Astrocyte (in vitro differentiated cells and primary cell): Measurements from ENCODE around the gene SPATA17. TPM values are rescaled to one million over a fixed set of nuclear protein-coding genes. Genes with fewer than 3 reads are reported as not detected.

Experiments used
- DNase-seq: peaks from one replicate; pipeline ENCODE4 v3.0.0-alpha.2; 2010; ENCODE audit warnings: low read depth
- FAIRE-seq: peaks from 2 replicates; lab custom pipeline; 2011; peaks lifted over from hg19 to GRCh38; lab: Jason Lieb, UNC
- H2AFZ ChIP-seq: 2 replicates; pipeline ENCODE4 v1.6.0; 2012; ENCODE audit warnings: low read depth, low read length, inconsistent platforms
- H3K27ac ChIP-seq: 2 replicates; pipeline ENCODE4 v1.5.1; 2011; ENCODE audit warnings: low read depth, low read length, inconsistent platforms
- H3K27me3 ChIP-seq: 2 replicates; pipeline ENCODE4 v1.6.0; 2011; ENCODE audit warnings: low read length, inconsistent platforms; ENCODE audit not compliant: insufficient read depth
- H3K36me3 ChIP-seq: 2 replicates; pipeline ENCODE4 v1.5.1; 2011; ENCODE audit warnings: low read length, inconsistent platforms; ENCODE audit not compliant: insufficient read depth
- H3K4me1 ChIP-seq: 2 replicates; pipeline ENCODE4 v1.5.1; 2011; ENCODE audit warnings: low read length, inconsistent platforms; ENCODE audit not compliant: insufficient read depth
- H3K4me2 ChIP-seq: 2 replicates; pipeline ENCODE4 v1.6.0; 2012; ENCODE audit warnings: low read length, inconsistent platforms
- H3K4me3 ChIP-seq: 2 replicates; pipeline ENCODE4 v1.5.1; 2011; ENCODE audit warnings: low read depth, mild to moderate bottlenecking, low read length, inconsistent platforms; ENCODE audit not compliant: insufficient read depth
- H3K79me2 ChIP-seq: 2 replicates; pipeline ENCODE4 v1.6.0; 2012; ENCODE audit warnings: mild to moderate bottlenecking, low read length, inconsistent platforms; ENCODE audit not compliant: insufficient read depth
- H3K9ac ChIP-seq: 2 replicates; pipeline ENCODE4 v1.6.0; 2012; ENCODE audit warnings: mild to moderate bottlenecking, low read length, inconsistent platforms
- H3K9me3 ChIP-seq: 2 replicates; pipeline ENCODE4 v1.5.1; 2012; ENCODE audit warnings: low read depth, mild to moderate bottlenecking, low read length, inconsistent platforms; ENCODE audit not compliant: insufficient read depth
- H4K20me1 ChIP-seq: 2 replicates; pipeline ENCODE4 v1.6.0; 2012; ENCODE audit warnings: low read length, inconsistent platforms; ENCODE audit not compliant: insufficient read depth
- H3K27ac Mint-ChIP-seq: one replicate; pipeline ENCODE4 v1.8.0; 2021; ENCODE audit warnings: mild to moderate bottlenecking, mixed read lengths; ENCODE audit not compliant: unreplicated experiment
- H3K27me3 Mint-ChIP-seq: one replicate; pipeline ENCODE4 v1.8.0; 2021; ENCODE audit warnings: low read depth, mixed read lengths; ENCODE audit not compliant: unreplicated experiment
- H3K36me3 Mint-ChIP-seq: one replicate; pipeline ENCODE4 v1.8.0; 2021; ENCODE audit warnings: low read depth, mixed read lengths; ENCODE audit not compliant: unreplicated experiment
- H3K4me1 Mint-ChIP-seq: one replicate; pipeline ENCODE4 v1.8.0; 2021; ENCODE audit warnings: low read depth, mixed read lengths; ENCODE audit not compliant: unreplicated experiment
- H3K4me3 Mint-ChIP-seq: one replicate; pipeline ENCODE4 v1.8.0; 2021; ENCODE audit warnings: mild to moderate bottlenecking, moderate library complexity, mixed read lengths; ENCODE audit not compliant: unreplicated experiment
- H3K9me3 Mint-ChIP-seq: one replicate; pipeline ENCODE4 v1.8.0; 2021; ENCODE audit warnings: mild to moderate bottlenecking, mixed read lengths; ENCODE audit not compliant: unreplicated experiment
- CTCF ChIP-seq: IDR thresholded peaks from 2 replicates; pipeline ENCODE4 v1.5.1; 2011; ENCODE audit warnings: low read depth, mild to moderate bottlenecking, inconsistent platforms, low read length, moderate library complexity; ENCODE audit not compliant: insufficient read depth
- EZH2 ChIP-seq: IDR thresholded peaks from 2 replicates; pipeline ENCODE4 v1.6.1; 2012; ENCODE audit warnings: mild to moderate bottlenecking, low read length, inconsistent platforms; ENCODE audit not compliant: insufficient read depth
- total RNA-seq: library from RNA; stranded (reverse); gene quantifications from 2 replicates; pipeline ENCODE4 v1.2.1, GENCODE V29; 2021

SPATA17 gene
- total RNA-seq, 1 donor from 2014 or later, result 1.3 TPM

GRCh38 chr1:217602380-217602779 lies 28.8 kb upstream of the SPATA17 start:
- TF ChIP-seq CTCF (no peak), EZH2 (no peak)
- no peak overlapping the region for H3K27ac Mint-ChIP-seq
- H3K4me3 Mint-ChIP-seq, result no peak overlapping the region
- no peak overlapping the region for H3K4me3 ChIP-seq
- DNase-seq, result no peak
- no peaks in the 10 kb centered on the region for H3K4me1 ChIP-seq
- H3K27me3 Mint-ChIP-seq, result no peaks in the 10 kb centered on the region
- no peak overlapping the region for H2AFZ ChIP-seq
- no peak overlapping the region for H3K9ac ChIP-seq
- no peaks in the 10 kb centered on the region for H3K4me1 Mint-ChIP-seq
- H3K27ac ChIP-seq, result no peak overlapping the region
- H3K27me3 ChIP-seq, result no peaks in the 10 kb centered on the region
- H3K4me2 ChIP-seq, result no peak overlapping the region
- H3K36me3 Mint-ChIP-seq, result no peaks in the 10 kb centered on the region
- H3K36me3 ChIP-seq, result no peaks in the 10 kb centered on the region
- peaks cover 6% of the 10 kb centered on the region for H4K20me1 ChIP-seq
- no peaks in the 10 kb centered on the region for H3K9me3 ChIP-seq
- H3K9me3 Mint-ChIP-seq, result no peaks in the 10 kb centered on the region
- H3K79me2 ChIP-seq, result no peaks in the 10 kb centered on the region
- FAIRE-seq, result no peak

- H3K9ac ChIP-seq, result no peak overlapping the region
- TF ChIP-seq CTCF (no peak), EZH2 (no peak)
- H2AFZ ChIP-seq, result no peak overlapping the region
- H3K4me3 ChIP-seq, result no peak overlapping the region
- H3K27ac ChIP-seq, result no peak overlapping the region
- FAIRE-seq (no peak), DNase-seq (no peak)
- H3K4me1 ChIP-seq, result no peaks in the 10 kb centered on the region
- no peak overlapping the region for H3K27ac Mint-ChIP-seq
- H3K36me3 Mint-ChIP-seq, result no peaks in the 10 kb centered on the region
- peaks cover 8% of the 10 kb centered on the region for H3K36me3 ChIP-seq
- no peaks in the 10 kb centered on the region for H3K9me3 ChIP-seq
- H3K27me3 ChIP-seq, result no peaks in the 10 kb centered on the region
- H3K4me2 ChIP-seq, result no peak overlapping the region
- peaks cover 6% of the 10 kb centered on the region for H4K20me1 ChIP-seq
- H3K27me3 Mint-ChIP-seq, result no peaks in the 10 kb centered on the region
- no peaks in the 10 kb centered on the region for H3K9me3 Mint-ChIP-seq
- no peaks in the 10 kb centered on the region for H3K79me2 ChIP-seq
- H3K4me3 Mint-ChIP-seq, result no peak overlapping the region
- no peaks in the 10 kb centered on the region for H3K4me1 Mint-ChIP-seq
Observed at GRCh38 chr1:217605390-217605789, 25.8 kb upstream of the SPATA17 start.

GRCh38 chr1:217614200-217614712 lies 16.9 kb upstream of the SPATA17 start:
- no peaks in the 10 kb centered on the region for H3K27me3 ChIP-seq
- H3K4me1 ChIP-seq, result no peaks in the 10 kb centered on the region
- peaks cover 13% of the 10 kb centered on the region for H3K36me3 ChIP-seq
- Mint-ChIP-seq H3K4me1 (no peaks in the 10 kb centered on the region), H3K27ac (no peak overlapping the region), H3K36me3 (peaks cover 4% of the 10 kb centered on the region), H3K27me3 (no peaks in the 10 kb centered on the region), H3K4me3 (no peak overlapping the region), H3K9me3 (no peaks in the 10 kb centered on the region)
- H3K79me2 ChIP-seq, result peaks cover 20% of the 10 kb centered on the region
- DNase-seq (no peak), FAIRE-seq (no peak)
- no peak overlapping the region for H3K9ac ChIP-seq
- no peak overlapping the region for H2AFZ ChIP-seq
- H3K9me3 ChIP-seq, result no peaks in the 10 kb centered on the region
- H4K20me1 ChIP-seq, result peaks cover 28% of the 10 kb centered on the region
- no peak overlapping the region for H3K4me3 ChIP-seq
- no peak overlapping the region for H3K4me2 ChIP-seq
- no peak overlapping the region for H3K27ac ChIP-seq
- TF ChIP-seq EZH2 (no peak), CTCF (no peak)
